Endothelial cell of umbilical vein (primary cell): ENCODE measurements around the gene TNIK.

ENCODE experiments used
- EZH2 ChIP-seq: IDR thresholded peaks from 2 replicates; pipeline ENCODE4 v1.6.1; 2012; ENCODE audit warnings: borderline replicate concordance, low read depth, mild to moderate bottlenecking, moderate library complexity, low read length, inconsistent platforms; ENCODE audit not compliant: severe bottlenecking
- GATA2 ChIP-seq: IDR thresholded peaks from 2 replicates; pipeline ENCODE4 v1.7.0; 2011; ENCODE audit warnings: low read depth, mild to moderate bottlenecking, moderate library complexity, mixed read lengths, low read length; ENCODE audit not compliant: insufficient read length, insufficient read depth
- MYC ChIP-seq: IDR thresholded peaks from one replicate; pipeline ENCODE4 v1.6.1; 2011; ENCODE audit warnings: mild to moderate bottlenecking, low read depth, low read length
- POLR2A ChIP-seq: IDR thresholded peaks from 2 replicates; pipeline ENCODE4 v1.6.1; 2012; ENCODE audit warnings: low read depth, mild to moderate bottlenecking, control low read depth, low read length
- POLR2AphosphoS5 ChIP-seq: IDR thresholded peaks from 2 replicates; pipeline ENCODE4 v1.6.1; 2012; ENCODE audit warnings: low read depth, mild to moderate bottlenecking, control low read depth, low read length, moderate library complexity; ENCODE audit not compliant: insufficient read depth
- TF ChIP-seq, protein P1 (sequence below), 2 donors: IDR thresholded peaks; 1 replicate in 1 of 2; 2 replicates in 1 of 2; pipeline ENCODE4 v1.5.1; 2011; ENCODE audit warnings: low read length in 2 of 2, mild to moderate bottlenecking in 2 of 2, moderate library complexity in 2 of 2, control low read depth in 1 of 2, inconsistent platforms in 1 of 2, low read depth in 1 of 2; ENCODE audit not compliant: insufficient read depth in 1 of 2; ENCODE audit errors: extremely low read depth in 1 of 2

- TF ChIP-seq, protein P1, sequence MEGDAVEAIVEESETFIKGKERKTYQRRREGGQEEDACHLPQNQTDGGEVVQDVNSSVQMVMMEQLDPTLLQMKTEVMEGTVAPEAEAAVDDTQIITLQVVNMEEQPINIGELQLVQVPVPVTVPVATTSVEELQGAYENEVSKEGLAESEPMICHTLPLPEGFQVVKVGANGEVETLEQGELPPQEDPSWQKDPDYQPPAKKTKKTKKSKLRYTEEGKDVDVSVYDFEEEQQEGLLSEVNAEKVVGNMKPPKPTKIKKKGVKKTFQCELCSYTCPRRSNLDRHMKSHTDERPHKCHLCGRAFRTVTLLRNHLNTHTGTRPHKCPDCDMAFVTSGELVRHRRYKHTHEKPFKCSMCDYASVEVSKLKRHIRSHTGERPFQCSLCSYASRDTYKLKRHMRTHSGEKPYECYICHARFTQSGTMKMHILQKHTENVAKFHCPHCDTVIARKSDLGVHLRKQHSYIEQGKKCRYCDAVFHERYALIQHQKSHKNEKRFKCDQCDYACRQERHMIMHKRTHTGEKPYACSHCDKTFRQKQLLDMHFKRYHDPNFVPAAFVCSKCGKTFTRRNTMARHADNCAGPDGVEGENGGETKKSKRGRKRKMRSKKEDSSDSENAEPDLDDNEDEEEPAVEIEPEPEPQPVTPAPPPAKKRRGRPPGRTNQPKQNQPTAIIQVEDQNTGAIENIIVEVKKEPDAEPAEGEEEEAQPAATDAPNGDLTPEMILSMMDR (IDR thresholded peaks at IDR 0.05; ENCODE audit: extremely low read depth in 1 of 2, insufficient read depth in 1 of 2, low read depth in 1 of 2, low read length in 2 of 2): no peak
- TF ChIP-seq EZH2: no peak
- no peak for TF ChIP-seq GATA2
- no peak for TF ChIP-seq POLR2A
- no peak for TF ChIP-seq POLR2AphosphoS5
- TF ChIP-seq MYC: no peak
These were observed 30.6 kb downstream of the TNIK start for GRCh38 chr3:171429635-171430034.
